GM19239 (cell line): ENCODE data around the gene TUBG1.
"Not testable (repeated sequence)": the region's sequence is repeated elsewhere in the genome, so short reads cannot be mapped to it uniquely, and the experiment has no call there.

Source experiments
- DNase-seq: peaks from one replicate; pipeline ENCODE4 v3.0.0; 2011; ENCODE audit warnings: low spot score; ENCODE audit not compliant: insufficient read length
- FAIRE-seq: peaks from 2 replicates; lab custom pipeline; 2011; peaks lifted over from hg19 to GRCh38; lab: Jason Lieb, UNC

TUBG1 gene

GRCh38 chr17:42621987-42622386, 12.5 kb downstream of the TUBG1 start:
- not testable (repeated sequence) for DNase-seq, FAIRE-seq

- no peak for FAIRE-seq
- no peak for DNase-seq
Observed at GRCh38 chr17:42623271-42623670, 13.8 kb downstream of the TUBG1 start.

- no peak for FAIRE-seq
- DNase-seq, result no peak
Observed at GRCh38 chr17:42623732-42624596, 14.5 kb downstream of the TUBG1 start.

GRCh38 chr17:42627032-42627764, 17.7 kb downstream of the TUBG1 start:
- DNase-seq, FAIRE-seq: not testable (repeated sequence)

GRCh38 chr17:42629411-42630009, 20.0 kb downstream of the TUBG1 start:
- FAIRE-seq, result no peak

GRCh38 chr17:42632949-42633444, 23.5 kb downstream of the TUBG1 start:
- no peak for DNase-seq
- no peak for FAIRE-seq

More at GRCh38 chr17:42629411-42630009, 20.0 kb downstream of the TUBG1 start:
- DNase-seq, result no peak

- FAIRE-seq (no peak), DNase-seq (no peak)
Observed at GRCh38 chr17:42639525-42640113, 30.1 kb downstream of the TUBG1 start.

GRCh38 chr17:42640121-42640520, 30.6 kb downstream of the TUBG1 start:
- no peak for FAIRE-seq
- no peak for DNase-seq

GRCh38 chr17:42642336-42642735, 32.9 kb downstream of the TUBG1 start:
- DNase-seq (no peak), FAIRE-seq (no peak)

GRCh38 chr17:42647778-42648177, 38.3 kb downstream of the TUBG1 start:
- no peak for FAIRE-seq
- DNase-seq, result no peak

GRCh38 chr17:42651392-42651791, 41.9 kb downstream of the TUBG1 start:
- FAIRE-seq (no peak), DNase-seq (no peak)

GRCh38 chr17:42653179-42654124, 44.0 kb downstream of the TUBG1 start:
- DNase-seq, result no peak
- no peak for FAIRE-seq

GRCh38 chr17:42655528-42655927, 46.0 kb downstream of the TUBG1 start:
- DNase-seq, result no peak
- no peak for FAIRE-seq

GRCh38 chr17:42657824-42658588, 48.5 kb downstream of the TUBG1 start:
- FAIRE-seq, result no peak
- DNase-seq, result no peak

GRCh38 chr17:42659079-42659931, 49.8 kb downstream of the TUBG1 start, which contains the start of gene TUBG2:
TSS of gene TUBG2 (plus strand) at chr17:42659284. CDS start at chr17:42659504, 220 bp downstream.
- DNase-seq (peak; percentile 75), FAIRE-seq (peak; percentile 83)

GRCh38 chr17:42659932-42660274, 50.4 kb downstream of the TUBG1 start:
- not testable (repeated sequence) for DNase-seq, FAIRE-seq

GRCh38 chr17:42660692-42661345, 51.3 kb downstream of the TUBG1 start:
- no peak for DNase-seq
- no peak for FAIRE-seq
